HG03139 (cell line): ENCODE measurements around the gene TOR4A.

Source experiments
- ATAC-seq: cut with Tn5 transposase; IDR thresholded peaks from one replicate; pipeline ENCODE4 v1.9.1; 2021; ENCODE audit not compliant: unreplicated experiment

Gene TOR4A

GRCh38 chr9:137270929-137271695, 6.4 kb upstream of the TOR4A start:
- no peak for ATAC-seq

GRCh38 chr9:137271696-137272076, 5.8 kb upstream of the TOR4A start:
- no peak for ATAC-seq

GRCh38 chr9:137272241-137273094, 5.1 kb upstream of the TOR4A start:
- no peak for ATAC-seq

GRCh38 chr9:137273095-137273490, 4.4 kb upstream of the TOR4A start:
- no peak for ATAC-seq

GRCh38 chr9:137273611-137274320, 3.8 kb upstream of the TOR4A start:
- ATAC-seq = no peak

- ATAC-seq = no peak
Observed at GRCh38 chr9:137275203-137275587, 2.3 kb upstream of the TOR4A start.

- ATAC-seq = no peak
Observed at GRCh38 chr9:137275588-137276472, 1.7 kb upstream of the TOR4A start.

GRCh38 chr9:137276473-137277328, 825 bp upstream of the TOR4A start:
- no peak for ATAC-seq

- no peak for ATAC-seq
Observed at GRCh38 chr9:137278061-137278701, 655 bp downstream of the TOR4A start.

GRCh38 chr9:137278721-137279711, 1.5 kb downstream of the TOR4A start:
- ATAC-seq = no peak

GRCh38 chr9:137279741-137280473, 2.4 kb downstream of the TOR4A start:
- no peak for ATAC-seq

- no peak for ATAC-seq
Observed at GRCh38 chr9:137280474-137281344, 3.2 kb downstream of the TOR4A start.

GRCh38 chr9:137281345-137282116, 4.0 kb downstream of the TOR4A start:
- ATAC-seq = no peak

GRCh38 chr9:137286975-137287383, 9.5 kb downstream of the TOR4A start:
- no peak for ATAC-seq

GRCh38 chr9:137293094-137293481, 15.6 kb downstream of the TOR4A start:
- ATAC-seq = no peak
